GM18909 (cell line): ENCODE measurements around the gene TSPAN11.
"Not testable (repeated sequence)": the region's sequence is repeated elsewhere in the genome, so short reads cannot be mapped to it uniquely, and the experiment has no call there.

Experiments
- ATAC-seq: cut with Tn5 transposase; IDR thresholded peaks from one replicate; pipeline ENCODE4 v1.9.1; 2021; ENCODE audit warnings: mild to moderate bottlenecking; ENCODE audit not compliant: unreplicated experiment, poor library complexity

TSPAN11 gene

DNA sequence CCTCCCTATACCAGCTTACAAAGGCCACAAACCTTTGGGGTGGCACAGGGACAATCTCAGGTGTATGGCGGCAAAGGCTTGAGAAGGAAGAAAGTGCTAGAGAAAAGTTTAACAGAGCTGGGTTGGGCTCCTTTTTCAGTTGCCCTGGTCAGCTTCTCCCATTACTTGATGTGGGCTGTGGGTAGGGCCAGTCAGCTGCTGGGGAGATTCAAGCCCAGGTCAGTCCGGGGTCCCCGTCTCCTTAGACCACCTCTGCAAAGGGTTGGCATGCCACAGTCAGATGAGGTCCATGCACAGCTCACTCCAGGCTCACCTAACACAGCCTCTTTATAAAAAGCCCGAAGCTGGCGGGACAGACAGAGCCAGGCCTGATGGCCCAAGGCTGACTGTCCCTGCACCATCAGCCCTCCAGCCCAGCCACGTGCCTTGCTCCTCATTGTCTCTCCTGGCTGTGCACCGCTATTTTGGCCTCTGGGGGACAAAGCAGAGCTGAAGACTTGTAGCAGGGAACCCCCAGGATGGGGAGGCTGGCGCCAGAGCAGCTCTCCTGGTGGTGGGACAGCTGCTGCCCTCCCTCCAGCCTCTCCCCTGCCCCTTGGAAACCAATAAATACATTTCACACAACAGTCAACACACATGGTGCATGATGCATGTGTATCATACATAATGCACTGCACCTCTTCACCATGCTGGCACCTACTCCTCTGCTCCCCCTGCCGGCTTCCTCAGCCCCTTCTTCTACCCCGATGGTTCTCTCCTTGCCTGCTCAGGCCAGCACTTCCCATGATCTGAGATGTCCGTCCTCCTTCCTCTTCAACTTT lies 85.4 kb downstream of the TSPAN11 start:
- ATAC-seq, result no peak

DNA sequence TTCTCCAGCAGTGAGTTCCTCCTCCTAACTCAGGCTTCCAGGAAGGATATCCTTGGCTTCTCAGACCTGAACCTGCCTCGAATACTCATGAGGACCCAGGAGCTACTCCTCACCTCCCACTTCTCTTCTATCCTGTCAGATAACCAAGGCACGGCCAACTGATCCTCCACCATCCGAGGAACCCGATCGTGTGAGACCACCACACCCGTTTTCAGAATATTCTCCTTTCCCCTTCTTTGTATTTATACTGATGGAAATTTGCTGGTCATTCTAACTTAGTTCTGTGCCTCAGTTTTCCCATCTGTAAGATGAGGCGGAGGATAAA lies 86.0 kb downstream of the TSPAN11 start:
- ATAC-seq, result not testable (repeated sequence)

- no peak for ATAC-seq
Measured at GRCh38 chr12:31015215-31015614, 88.7 kb downstream of the TSPAN11 start.

DNA sequence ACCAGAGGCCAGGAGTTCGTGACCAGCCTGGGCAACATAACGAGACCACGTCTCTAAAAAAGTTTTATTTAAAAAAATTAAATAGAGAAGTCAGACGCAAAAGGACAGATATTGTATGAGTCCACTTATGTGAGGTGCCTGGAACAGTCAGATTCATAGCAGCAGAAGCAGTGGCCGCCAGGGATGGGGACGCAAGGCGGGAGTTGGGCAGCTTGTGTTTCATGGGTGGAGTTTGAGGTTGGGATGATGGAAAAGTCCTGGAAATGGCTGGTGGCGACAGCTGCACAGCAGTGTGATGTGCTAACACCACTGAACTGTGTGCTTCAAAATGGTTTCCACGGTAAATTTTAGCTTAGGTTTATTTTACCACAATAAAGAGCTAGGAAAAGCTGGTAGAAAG lies 89.5 kb downstream of the TSPAN11 start:
- ATAC-seq, result no peak

GRCh38 chr12:31017535-31017934 lies 91.0 kb downstream of the TSPAN11 start:
- no peak for ATAC-seq

GRCh38 chr12:31018106-31018789 lies 91.7 kb downstream of the TSPAN11 start:
- ATAC-seq, result no peak

GRCh38 chr12:31018790-31019505 lies 92.4 kb downstream of the TSPAN11 start:
- ATAC-seq, result no peak

GRCh38 chr12:31019561-31019960 lies 93.0 kb downstream of the TSPAN11 start:
- ATAC-seq, result no peak

- no peak for ATAC-seq
Measured at GRCh38 chr12:31019976-31020375, 93.4 kb downstream of the TSPAN11 start.

GRCh38 chr12:31020385-31021166 lies 94.0 kb downstream of the TSPAN11 start:
- no peak for ATAC-seq

GRCh38 chr12:31021181-31021580 lies 94.6 kb downstream of the TSPAN11 start:
- ATAC-seq, result no peak

GRCh38 chr12:31021809-31022494 lies 95.4 kb downstream of the TSPAN11 start:
- ATAC-seq, result no peak

GRCh38 chr12:31023271-31023724 lies 96.8 kb downstream of the TSPAN11 start:
- ATAC-seq, result no peak

DNA sequence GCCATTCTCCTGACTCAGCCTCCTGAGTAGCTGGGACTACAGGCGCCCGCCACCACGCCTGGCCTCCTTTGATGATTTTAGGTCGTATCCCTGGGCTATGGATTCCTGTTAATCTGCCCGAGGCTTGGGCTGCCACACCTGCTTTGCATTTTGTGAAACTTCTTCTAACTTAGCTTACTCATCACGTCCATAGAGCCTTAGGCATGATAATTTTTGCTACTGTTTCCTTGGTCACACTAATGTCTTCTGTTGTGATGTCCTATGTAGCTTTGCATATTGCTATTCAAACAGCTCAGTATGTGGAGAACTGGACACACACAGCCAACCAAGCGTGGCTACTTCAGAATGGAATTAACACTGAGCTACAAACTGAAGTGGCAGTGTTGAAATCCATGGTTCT lies 99.7 kb downstream of the TSPAN11 start:
- no peak for ATAC-seq

DNA sequence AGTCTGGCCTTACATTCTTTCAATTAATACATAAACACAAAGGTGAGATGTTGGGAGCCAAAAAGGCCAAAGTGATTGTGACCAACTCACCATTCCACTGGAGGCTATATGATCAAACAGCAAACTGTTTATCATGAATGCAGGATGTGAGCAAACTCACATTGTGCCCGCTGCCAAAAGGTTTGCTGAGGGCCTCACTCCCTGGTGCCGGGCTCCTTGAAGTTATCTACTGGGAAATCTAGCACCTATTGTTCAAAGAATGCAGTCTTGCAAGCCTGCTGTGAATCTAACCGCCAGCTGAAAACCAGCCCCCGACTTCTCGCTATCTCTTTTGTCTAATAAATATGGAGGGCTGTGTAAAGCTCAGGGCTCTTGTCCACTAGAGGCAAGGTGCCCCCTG lies 100.5 kb downstream of the TSPAN11 start:
- not testable (repeated sequence) for ATAC-seq

GRCh38 chr12:31029468-31029867 lies 102.9 kb downstream of the TSPAN11 start:
- ATAC-seq, result no peak

GRCh38 chr12:31029916-31030562 lies 103.5 kb downstream of the TSPAN11 start:
- ATAC-seq, result no peak

- ATAC-seq, result no peak
Measured at GRCh38 chr12:31031951-31032335, 105.4 kb downstream of the TSPAN11 start.

DNA sequence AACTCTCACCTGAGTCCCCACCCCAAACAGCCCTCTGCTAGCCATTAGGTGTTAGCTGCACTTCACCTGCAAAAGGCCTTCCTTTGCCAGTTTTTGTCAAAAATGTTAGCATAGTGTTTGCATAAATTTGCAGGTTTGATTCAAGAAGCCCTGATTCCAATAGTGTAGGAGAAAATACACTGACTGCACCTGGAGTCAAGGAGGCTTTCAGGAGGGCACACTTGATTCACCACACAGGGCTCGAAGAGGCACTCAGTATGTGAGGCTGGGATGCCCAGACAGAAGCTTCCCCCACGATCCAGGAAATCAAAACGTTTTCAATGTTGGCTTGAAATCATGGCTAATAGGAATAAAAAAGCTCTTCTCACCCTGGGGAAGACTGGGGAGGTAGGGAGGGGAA lies 106.6 kb downstream of the TSPAN11 start:
- no peak for ATAC-seq
